Lower leg skin (tissue), 4 donors: ENCODE data around the gene TFEB. TPM values are rescaled to one million over a fixed set of nuclear protein-coding genes. Genes with fewer than 3 reads are reported as not detected.

Experiments used
- DNase-seq, 2 donors: peaks; one replicate each; pipeline ENCODE4 v3.0.0-alpha.2; 2019; ENCODE audit warnings: low spot score in 2 of 2
- H3K4me3 ChIP-seq: fragments of 200-600 bp; sonication (generic); 2 replicates; pipeline ENCODE4 v1.5.1; 2017; ENCODE audit warnings: mild to moderate bottlenecking, low read depth; ENCODE audit not compliant: poor library complexity, severe bottlenecking
- CTCF ChIP-seq, 3 donors: fragments of 450-650 bp; IDR thresholded peaks; one replicate each; pipeline ENCODE4 v1.5.1; 2016; ENCODE audit warnings: antibody characterized with exemption in 3 of 3, mild to moderate bottlenecking in 3 of 3, moderate library complexity in 2 of 3
- POLR2A ChIP-seq, 2 donors: fragments of 450-650 bp; IDR thresholded peaks; one replicate each; pipeline ENCODE4 v1.6.1; 2016 to 2017; ENCODE audit warnings: antibody characterized with exemption in 2 of 2, mild to moderate bottlenecking in 1 of 2, moderate library complexity in 1 of 2
- WGBS, 2 donors: methylation state at CpG; one replicate each; pipeline ENCODE4 v1.1.5; 2018; 5-methylcytosine and 5-hydroxymethylcytosine counted together
- intact Hi-C: fragments of 100-400 bp; cut with DNase I; formaldehyde crosslinking; loops from one replicate; pipeline ENCODE4 v1.15.0; 2023; ENCODE audit warnings: low total_unique reads
- total RNA-seq, 4 donors: library from RNA; depleted of rRNA; stranded (reverse); fragments of >200 nt; gene quantifications; one replicate each; pipeline ENCODE4 v1.1.0, GENCODE V29; 2016

The TFEB gene
- total RNA-seq, 4 donors from 2014 or later = 20.2 to 38.3 (median 26.0) TPM

DNA sequence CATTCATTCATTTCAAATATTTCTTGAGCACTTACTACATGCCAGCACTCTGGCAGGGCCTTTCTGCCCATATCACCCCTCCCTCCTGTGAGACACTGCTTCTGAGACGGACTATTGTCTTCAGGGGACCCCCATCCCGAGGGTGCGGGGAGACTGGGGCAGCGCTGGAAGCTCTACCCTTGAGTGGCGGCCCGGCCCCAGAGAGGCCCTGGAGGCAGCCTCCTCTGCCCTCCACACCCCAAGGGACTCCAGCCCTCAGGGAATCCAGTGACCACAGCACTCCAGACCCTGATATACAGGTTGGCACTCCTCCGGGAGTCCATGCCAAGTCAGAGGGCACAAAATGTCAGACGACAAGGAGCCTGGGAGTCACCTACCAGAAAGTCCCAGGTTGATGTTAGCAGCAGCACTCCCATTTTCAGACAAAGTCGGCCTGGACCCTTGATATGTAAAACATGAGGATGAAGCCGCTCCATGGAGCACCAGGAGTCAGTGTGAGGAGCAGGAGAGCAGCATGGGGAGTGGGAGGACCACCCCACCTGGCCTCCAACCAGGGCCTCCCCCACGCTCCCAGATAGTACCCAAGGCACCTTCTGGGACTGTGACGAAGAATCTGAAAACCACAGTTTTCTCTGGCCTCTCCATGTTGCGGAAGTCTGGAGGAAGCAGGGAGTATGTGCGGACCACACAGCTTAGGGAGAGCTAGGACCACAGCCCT is 20.7 kb downstream of the TFEB start:
- no peak for TF ChIP-seq CTCF (IDR thresholded peaks at IDR 0.05)
- no peak for TF ChIP-seq POLR2A (IDR thresholded peaks at IDR 0.05)
- intact Hi-C loops = no loop called here
- WGBS, 2 donors = 83 to 85% methylated on average over 12 to 14 of the region's 14 CpGs
- no peak for DNase-seq
- H3K4me3 ChIP-seq = no peak overlapping the region

GRCh38 chr6:41713650-41714291 is 21.6 kb downstream of the TFEB start:
- WGBS, 2 donors = 67 to 69% methylated on average over 12 to 14 of the region's 14 CpGs
- intact Hi-C loops = no loop called here
- H3K4me3 ChIP-seq = no peak overlapping the region
- TF ChIP-seq CTCF (IDR thresholded peaks at IDR 0.05) (no peak), POLR2A (IDR thresholded peaks at IDR 0.05) (no peak)
- no peak for DNase-seq

DNA sequence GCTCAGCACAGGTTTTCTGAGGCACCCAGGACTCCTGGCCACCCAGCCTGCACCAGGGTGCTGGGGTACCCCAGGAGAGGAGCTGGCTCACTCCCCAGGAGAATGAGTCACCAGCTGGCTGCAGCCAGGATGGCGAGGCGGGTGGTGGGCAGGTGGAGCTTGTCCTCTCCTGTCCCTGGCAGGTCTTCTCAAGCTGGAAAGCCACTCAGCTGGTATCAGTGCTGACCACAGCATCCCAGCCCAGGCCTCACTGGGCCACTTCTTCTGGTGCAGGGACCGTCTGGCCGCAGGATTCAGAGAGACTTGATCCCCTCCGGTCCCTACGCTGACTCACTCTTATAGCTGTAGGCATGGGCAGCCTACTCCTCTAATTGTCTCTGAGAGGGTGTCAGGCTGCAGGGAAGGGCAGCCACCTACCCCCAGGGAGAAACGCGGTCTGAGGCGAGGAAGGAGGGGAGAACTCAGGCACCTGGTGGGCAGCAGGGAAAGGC is 22.2 kb downstream of the TFEB start:
- WGBS, 2 donors = 55 to 64% methylated on average over 9 of the region's 9 CpGs
- TF ChIP-seq CTCF (IDR thresholded peaks at IDR 0.05) = no peak
- no peak for TF ChIP-seq POLR2A (IDR thresholded peaks at IDR 0.05)
- DNase-seq = no peak
- intact Hi-C loops = no loop called here
- H3K4me3 ChIP-seq = no peak overlapping the region

GRCh38 chr6:41712651-41713103 is 22.7 kb downstream of the TFEB start:
- TF ChIP-seq CTCF (IDR thresholded peaks at IDR 0.05) = no peak
- intact Hi-C loops = no loop called here
- no peak overlapping the region for H3K4me3 ChIP-seq
- 46 to 49% methylated on average over 8 to 10 of the region's 10 CpGs for WGBS, 2 donors
- DNase-seq = no peak

DNA sequence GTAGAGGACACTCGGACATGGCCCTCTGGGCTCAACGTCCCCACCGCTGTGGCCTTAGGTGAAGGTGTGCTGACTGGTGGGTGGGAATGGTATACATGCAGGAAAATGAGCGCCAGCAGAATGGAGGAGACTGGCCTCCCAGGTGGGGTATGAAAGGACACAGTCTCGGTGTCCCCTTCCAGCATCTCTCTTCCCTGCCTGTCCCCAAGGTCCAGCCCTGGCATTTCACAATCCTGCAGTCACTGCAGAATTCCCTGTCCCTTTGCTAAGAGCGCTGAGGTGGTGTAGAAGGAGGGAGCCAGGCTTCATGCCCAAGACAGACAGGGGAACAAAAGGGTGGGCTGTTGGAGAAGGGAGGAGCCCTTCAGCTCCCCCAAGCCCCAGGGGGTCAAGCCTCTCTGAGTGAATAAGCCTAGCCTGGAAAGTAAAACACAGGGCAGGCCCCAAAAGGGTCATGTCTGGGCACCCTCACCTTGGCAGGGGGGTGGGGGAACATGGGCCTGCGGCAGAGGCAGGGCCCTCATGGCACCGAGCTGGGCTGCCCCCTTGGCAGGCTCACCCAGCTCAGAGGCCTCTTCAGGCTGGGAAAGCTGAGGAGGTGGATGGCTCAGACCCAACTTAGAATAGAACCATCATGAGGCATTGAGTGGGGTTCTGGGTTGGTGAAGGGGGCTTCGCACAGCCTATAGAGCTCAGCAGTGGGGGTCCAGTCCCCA is 23.9 kb downstream of the TFEB start:
- WGBS, 2 donors = 80 to 84% methylated on average over 7 to 9 of the region's 9 CpGs
- no peak overlapping the region for H3K4me3 ChIP-seq
- no peak for TF ChIP-seq POLR2A (IDR thresholded peaks at IDR 0.05)
- TF ChIP-seq CTCF (IDR thresholded peaks at IDR 0.05) = no peak
- DNase-seq = no peak
- intact Hi-C loops = no loop called here
